ENCODE measurements around the gene HCFC1.

Gene HCFC1

DNA sequence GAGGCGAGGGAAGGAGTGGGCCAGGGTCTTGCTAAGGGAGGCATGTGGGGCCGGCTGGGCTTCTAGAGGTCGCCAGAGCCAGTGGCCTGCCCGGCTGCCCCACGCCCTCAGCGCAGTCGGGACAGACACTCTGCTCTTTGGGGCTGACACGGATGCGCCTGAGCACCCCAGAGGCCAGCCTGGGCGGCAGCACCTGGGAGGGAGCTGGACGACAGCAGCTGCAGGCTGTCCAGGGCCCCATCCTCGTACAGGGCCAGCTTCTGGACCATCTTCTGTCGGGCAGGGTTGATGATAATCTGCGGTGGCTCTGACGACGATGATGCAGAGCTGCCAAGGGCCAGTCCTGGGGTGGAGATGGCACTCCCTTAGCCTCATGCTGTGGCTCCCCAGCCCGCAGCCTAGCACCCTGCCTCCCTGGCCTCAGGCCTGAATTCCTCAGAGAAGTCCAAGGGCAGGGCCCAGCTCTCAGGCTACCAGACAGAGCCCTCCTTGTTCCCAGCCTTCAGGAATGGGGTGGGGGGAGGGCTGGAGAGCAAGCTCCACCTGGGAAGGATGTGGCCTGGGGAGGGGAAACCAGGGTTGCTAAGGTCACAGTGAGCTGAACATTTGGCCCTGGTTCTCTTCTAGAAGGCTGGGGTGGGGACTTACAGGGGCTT is 40.8 kb upstream of the HCFC1 start:
- H3K23ac ChIP-seq (ENCODE audit: low read length in 2 of 2): no peak overlapping the region
- no peak overlapping the region for H4K8ac ChIP-seq (ENCODE audit: low read length)
- peaks cover 15% of the 10 kb centered on the region for H3K79me1 ChIP-seq (replicated peaks; ENCODE audit: low read length, poor library complexity, severe bottlenecking)
- H3K18ac ChIP-seq (ENCODE audit: low read depth in 1 of 2, low read length in 2 of 2): no peak overlapping the region
- WGBS: 97% methylated on average over 9 of the region's 17 CpGs
- no peak overlapping the region for H2AK5ac ChIP-seq (ENCODE audit: low read length, severe bottlenecking)
- H2AFZ ChIP-seq (ENCODE audit: low read depth, low read length): no peak overlapping the region
- H2BK12ac ChIP-seq (ENCODE audit: low read length in 2 of 2): no peak overlapping the region
- H3K27me3 ChIP-seq (ENCODE audit: control insufficient read depth in 1 of 2, insufficient read depth in 1 of 2, low read length in 2 of 2): peaks cover 0 to 7% of the 10 kb centered on the region in 2 experiments
- H3K9ac ChIP-seq (ENCODE audit: low read length): no peak overlapping the region
- H3K4me2 ChIP-seq (ENCODE audit: low read length, poor library complexity, severe bottlenecking): no peak overlapping the region
- no peak overlapping the region for H3K14ac ChIP-seq (ENCODE audit: low read length in 2 of 2)
- H2BK15ac ChIP-seq (ENCODE audit: low read depth, poor library complexity, severe bottlenecking): no peak overlapping the region
- H3K36me3 ChIP-seq (ENCODE audit: control insufficient read depth in 1 of 2, insufficient read depth in 2 of 2, low read depth in 1 of 2, low read length in 2 of 2): peaks cover 56 to 70% of the 10 kb centered on the region in 2 experiments
- DNase-seq: no peak
- peaks cover 8% of the 10 kb centered on the region for H3K4me1 ChIP-seq (ENCODE audit: control insufficient read depth, insufficient read depth, low read depth, low read length)
- peak overlapping the region in 1 of 2 experiments; percentile 58 for H3K4ac ChIP-seq (ENCODE audit: low read depth in 1 of 2, low read length in 2 of 2)
- no peak overlapping the region for H3K4me3 ChIP-seq (ENCODE audit: insufficient read depth in 1 of 2, low read depth in 1 of 2, low read length in 2 of 2)
- H3K27ac ChIP-seq (ENCODE audit: low read length, poor library complexity, severe bottlenecking): no peak overlapping the region
- no peak overlapping the region for H2BK120ac ChIP-seq (ENCODE audit: low read depth, low read length)
- H3K9me3 ChIP-seq (ENCODE audit: control insufficient read depth, low read length): no peaks in the 10 kb centered on the region
- H4K91ac ChIP-seq (ENCODE audit: low read length): no peak overlapping the region
- H2BK5ac ChIP-seq (ENCODE audit: low read depth, low read length, poor library complexity, severe bottlenecking): no peak overlapping the region

DNA sequence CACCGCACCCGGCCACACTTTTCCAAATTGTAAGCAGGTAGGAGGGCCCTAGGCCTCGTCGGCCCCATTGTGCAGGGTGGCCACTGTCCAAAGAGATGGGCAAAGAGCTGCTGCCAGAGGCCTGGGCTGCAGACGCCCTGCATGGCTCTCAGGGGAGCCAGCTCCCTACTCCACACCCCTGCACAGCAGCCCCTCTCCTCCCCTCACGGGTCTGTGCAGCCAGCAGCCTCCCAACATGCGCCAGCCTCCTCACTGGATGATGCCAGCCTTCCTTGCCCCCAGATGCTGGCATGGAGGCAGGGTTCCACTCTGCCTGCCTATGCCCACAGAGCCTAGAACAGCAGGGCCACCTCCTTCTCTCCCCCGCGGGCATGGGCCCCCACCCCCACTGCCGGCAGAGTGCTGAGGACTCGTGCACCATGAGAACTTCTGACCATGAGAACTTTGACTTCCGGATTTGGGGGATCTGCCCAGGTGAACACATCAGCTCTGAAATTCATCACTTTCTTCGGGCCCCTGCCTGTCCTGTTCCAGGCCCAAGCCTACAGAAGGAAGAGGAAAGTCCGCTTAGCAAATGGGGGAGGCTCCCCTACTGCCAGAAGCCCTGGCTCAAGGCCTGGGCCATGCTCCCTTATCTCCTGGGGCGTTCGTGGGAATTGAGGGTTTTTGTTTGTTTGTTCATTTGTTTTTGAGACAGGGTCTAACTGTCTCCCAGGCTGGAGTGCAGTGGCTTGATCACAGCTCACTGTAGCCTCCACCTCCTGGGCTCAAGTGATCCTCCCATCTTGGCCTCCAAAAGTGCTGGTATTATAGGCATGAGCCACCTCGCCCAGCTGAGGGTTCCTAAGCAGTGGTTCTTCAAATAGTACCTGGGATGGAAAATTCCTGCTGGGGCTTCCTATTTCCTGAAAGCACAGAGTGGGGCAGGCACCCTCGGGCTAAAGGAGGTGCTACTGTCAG is 40.0 kb upstream of the HCFC1 start:
- Histone ChIP-seq H4K91ac (ENCODE audit: low read length) (no peak overlapping the region), H3K27ac (ENCODE audit: low read length, poor library complexity, severe bottlenecking) (no peak overlapping the region), H3K14ac (ENCODE audit: low read length in 2 of 2) (no peak overlapping the region), H2BK15ac (ENCODE audit: low read depth, poor library complexity, severe bottlenecking) (no peak overlapping the region), H3K4me2 (ENCODE audit: low read length, poor library complexity, severe bottlenecking) (no peak overlapping the region), H3K18ac (ENCODE audit: low read depth in 1 of 2, low read length in 2 of 2) (no peak overlapping the region), H3K4ac (ENCODE audit: low read depth in 1 of 2, low read length in 2 of 2) (no peak overlapping the region), H3K79me1 (replicated peaks; ENCODE audit: low read length, poor library complexity, severe bottlenecking) (peaks cover 15% of the 10 kb centered on the region), H3K27me3 (ENCODE audit: control insufficient read depth in 1 of 2, insufficient read depth in 1 of 2, low read length in 2 of 2) (peaks cover 0 to 9% of the 10 kb centered on the region in 2 experiments), H3K9me3 (ENCODE audit: control insufficient read depth, low read length) (no peaks in the 10 kb centered on the region), H2AK5ac (ENCODE audit: low read length, severe bottlenecking) (no peak overlapping the region), H2BK120ac (ENCODE audit: low read depth, low read length) (no peak overlapping the region), H2BK5ac (ENCODE audit: low read depth, low read length, poor library complexity, severe bottlenecking) (no peak overlapping the region), H3K23ac (ENCODE audit: low read length in 2 of 2) (no peak overlapping the region), H2BK12ac (ENCODE audit: low read length in 2 of 2) (no peak overlapping the region), H2AFZ (ENCODE audit: low read depth, low read length) (no peak overlapping the region), H4K8ac (ENCODE audit: low read length) (peak overlapping the region; percentile 37), H3K36me3 (ENCODE audit: control insufficient read depth in 1 of 2, insufficient read depth in 2 of 2, low read depth in 1 of 2, low read length in 2 of 2) (peaks cover 51 to 71% of the 10 kb centered on the region in 2 experiments), H3K4me1 (ENCODE audit: control insufficient read depth, insufficient read depth, low read depth, low read length) (peaks cover 8% of the 10 kb centered on the region), H3K9ac (ENCODE audit: low read length) (no peak overlapping the region), H3K4me3 (ENCODE audit: insufficient read depth in 1 of 2, low read depth in 1 of 2, low read length in 2 of 2) (no peak overlapping the region)
- WGBS: 95% methylated on average over 16 of the region's 18 CpGs
- DNase-seq: no peak

DNA sequence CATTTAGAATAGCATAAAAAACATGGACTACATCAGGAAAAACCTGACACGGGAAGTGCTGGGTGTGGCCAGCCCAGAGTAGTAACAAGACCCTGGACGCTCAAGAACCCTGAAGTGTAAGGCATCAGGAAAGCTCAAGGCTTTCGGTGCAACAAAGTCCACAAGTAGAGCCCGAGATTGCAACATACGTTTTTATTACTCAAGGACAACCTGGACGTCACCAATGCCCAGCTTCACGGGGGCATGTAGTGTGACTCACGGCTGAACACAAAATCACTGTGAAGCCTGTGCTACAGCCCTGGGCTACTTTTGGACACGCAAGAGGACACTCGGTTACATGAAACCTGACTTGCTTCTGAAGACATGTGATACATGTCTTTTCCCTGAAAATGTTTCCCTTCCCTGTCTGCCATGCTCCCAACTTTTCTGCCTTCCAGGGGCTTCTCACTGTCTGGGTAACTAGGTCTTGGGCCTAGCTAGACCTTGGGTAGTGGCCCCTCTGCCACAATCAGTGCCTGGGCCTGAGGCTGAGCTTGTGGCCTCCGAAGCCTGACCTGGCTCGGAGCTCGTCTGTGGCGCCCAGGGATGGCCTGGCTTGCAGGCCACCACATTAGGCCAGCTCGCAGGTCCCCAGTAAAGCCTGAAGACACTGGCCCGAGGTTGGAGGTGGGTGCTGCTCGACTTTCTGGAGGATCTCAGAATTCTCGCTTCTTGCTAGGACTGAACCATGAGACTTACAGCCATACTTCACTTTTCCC is 38.9 kb upstream of the HCFC1 start:
- no peak overlapping the region for H3K4ac ChIP-seq (ENCODE audit: low read depth in 1 of 2, low read length in 2 of 2)
- H3K4me2 ChIP-seq (ENCODE audit: low read length, poor library complexity, severe bottlenecking): no peak overlapping the region
- H3K36me3 ChIP-seq (ENCODE audit: control insufficient read depth in 1 of 2, insufficient read depth in 2 of 2, low read depth in 1 of 2, low read length in 2 of 2): peaks cover 46 to 68% of the 10 kb centered on the region in 2 experiments
- H3K23ac ChIP-seq (ENCODE audit: low read length in 2 of 2): no peak overlapping the region
- WGBS: 92% methylated on average over 18 of the region's 18 CpGs
- H2BK12ac ChIP-seq (ENCODE audit: low read length in 2 of 2): no peak overlapping the region
- peak; percentile 44 for DNase-seq
- H3K79me1 ChIP-seq (replicated peaks; ENCODE audit: low read length, poor library complexity, severe bottlenecking): peaks cover 9% of the 10 kb centered on the region
- H2BK5ac ChIP-seq (ENCODE audit: low read depth, low read length, poor library complexity, severe bottlenecking): no peak overlapping the region
- H4K8ac ChIP-seq (ENCODE audit: low read length): peak overlapping the region; percentile 28
- peaks cover 0 to 10% of the 10 kb centered on the region in 2 experiments for H3K27me3 ChIP-seq (ENCODE audit: control insufficient read depth in 1 of 2, insufficient read depth in 1 of 2, low read length in 2 of 2)
- H3K27ac ChIP-seq (ENCODE audit: low read length, poor library complexity, severe bottlenecking): no peak overlapping the region
- H3K9me3 ChIP-seq (ENCODE audit: control insufficient read depth, low read length): no peaks in the 10 kb centered on the region
- H3K9ac ChIP-seq (ENCODE audit: low read length): no peak overlapping the region
- no peak overlapping the region for H3K14ac ChIP-seq (ENCODE audit: low read length in 2 of 2)
- H3K4me1 ChIP-seq (ENCODE audit: control insufficient read depth, insufficient read depth, low read depth, low read length): peaks cover 8% of the 10 kb centered on the region
- no peak overlapping the region for H2BK120ac ChIP-seq (ENCODE audit: low read depth, low read length)
- H2BK15ac ChIP-seq (ENCODE audit: low read depth, poor library complexity, severe bottlenecking): no peak overlapping the region
- H3K18ac ChIP-seq (ENCODE audit: low read depth in 1 of 2, low read length in 2 of 2): no peak overlapping the region
- no peak overlapping the region for H2AFZ ChIP-seq (ENCODE audit: low read depth, low read length)
- H2AK5ac ChIP-seq (ENCODE audit: low read length, severe bottlenecking): no peak overlapping the region
- H4K91ac ChIP-seq (ENCODE audit: low read length): no peak overlapping the region
- no peak overlapping the region for H3K4me3 ChIP-seq (ENCODE audit: insufficient read depth in 1 of 2, low read depth in 1 of 2, low read length in 2 of 2)

All from mesenchymal stem cell (in vitro differentiated cells and primary cell).